Islet precursor cell (in vitro differentiated cells): ENCODE data around the gene COPS8.

Experiments used
- DNase-seq: peaks from one replicate; pipeline ENCODE4 v3.0.0-alpha.2; 2018

Gene COPS8

DNA sequence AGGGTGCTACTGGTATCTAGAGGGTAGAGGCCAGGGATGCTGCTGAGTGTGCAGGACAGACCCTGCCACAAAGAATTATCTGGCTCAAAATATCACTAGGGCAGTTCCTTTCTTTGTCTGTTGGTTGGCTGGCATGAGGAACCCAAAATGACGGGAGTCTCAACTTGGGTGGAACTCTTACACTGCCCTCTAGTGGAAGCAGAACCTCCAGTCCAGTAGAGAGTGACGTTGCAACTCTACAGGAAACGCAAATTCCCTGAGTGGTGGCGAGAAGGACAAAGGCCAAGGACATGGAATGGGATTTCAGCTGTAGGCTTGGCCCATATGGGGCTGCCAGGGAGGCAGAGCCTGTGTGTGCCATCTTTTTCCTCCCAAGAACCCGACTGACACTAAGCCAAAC lies 47.1 kb downstream of the COPS8 start:
- no peak for DNase-seq

DNA sequence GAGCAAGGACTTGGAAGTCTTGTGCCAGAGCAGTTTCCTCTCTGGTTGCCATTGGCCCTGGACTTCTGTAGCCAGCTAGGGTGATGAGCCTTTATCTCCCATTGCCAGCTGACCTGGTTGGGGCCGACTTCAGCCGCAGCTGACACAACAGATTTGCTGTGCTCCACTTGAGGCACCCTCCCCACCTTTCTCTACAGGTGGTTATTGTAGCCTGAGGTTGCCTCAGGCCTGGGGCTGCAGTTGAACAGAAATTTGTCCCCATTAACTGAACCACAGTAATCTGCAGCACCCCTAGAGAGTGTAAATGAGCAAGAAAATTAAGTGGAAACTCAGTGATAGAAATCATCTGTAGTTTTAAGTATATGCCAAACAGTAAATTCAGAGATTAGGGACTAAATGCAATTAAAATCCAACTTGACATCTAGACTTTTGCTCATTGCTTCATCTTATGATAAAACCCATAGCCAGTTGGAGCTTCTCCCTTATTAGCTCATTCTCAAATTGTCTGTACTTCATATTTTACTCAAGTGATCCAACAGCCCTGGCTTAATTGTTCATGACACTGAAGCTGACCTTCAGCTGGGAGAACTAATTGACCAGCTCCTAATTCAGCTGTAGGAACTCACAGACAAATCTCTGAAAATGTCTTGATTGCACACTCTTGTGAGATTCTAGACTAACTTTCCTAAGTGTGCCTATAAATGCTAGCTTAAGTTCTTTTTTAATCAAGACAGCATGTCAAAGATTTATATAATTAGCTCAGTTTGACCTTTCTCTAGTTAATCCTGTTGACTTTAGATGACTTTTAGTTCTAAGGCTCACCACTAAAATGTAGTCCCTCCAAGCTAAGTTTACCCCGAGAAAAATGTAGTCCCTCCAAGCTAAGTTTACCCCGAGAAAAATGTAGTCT lies 48.9 kb downstream of the COPS8 start:
- no peak for DNase-seq

GRCh38 chr2:237136824-237137223 lies 51.1 kb downstream of the COPS8 start:
- no peak for DNase-seq

- DNase-seq: peak; percentile 39
Observed at GRCh38 chr2:237137626-237138323, 52.1 kb downstream of the COPS8 start.

DNA sequence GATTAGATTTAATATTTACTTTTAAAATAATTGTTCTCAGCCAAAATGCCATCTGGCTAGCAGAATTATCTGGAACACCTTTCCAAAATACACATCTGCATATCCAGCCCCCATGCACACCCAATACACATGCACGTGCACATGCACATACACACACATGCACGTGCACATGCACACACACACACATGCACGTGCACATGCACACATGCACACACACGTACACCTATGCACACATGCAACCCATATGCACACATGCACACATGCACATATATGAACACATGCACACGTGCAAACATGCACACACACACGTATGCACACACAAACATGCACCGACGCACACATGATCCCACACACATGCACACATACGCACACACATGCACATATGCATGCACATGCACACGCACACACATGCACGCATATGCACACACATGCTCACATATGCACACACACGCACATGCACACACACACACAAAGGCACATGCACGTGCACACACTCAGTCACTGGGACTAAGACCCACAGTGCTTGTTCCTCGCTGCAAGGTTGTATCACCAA lies 53.5 kb downstream of the COPS8 start:
- peak; percentile 16 for DNase-seq

DNA sequence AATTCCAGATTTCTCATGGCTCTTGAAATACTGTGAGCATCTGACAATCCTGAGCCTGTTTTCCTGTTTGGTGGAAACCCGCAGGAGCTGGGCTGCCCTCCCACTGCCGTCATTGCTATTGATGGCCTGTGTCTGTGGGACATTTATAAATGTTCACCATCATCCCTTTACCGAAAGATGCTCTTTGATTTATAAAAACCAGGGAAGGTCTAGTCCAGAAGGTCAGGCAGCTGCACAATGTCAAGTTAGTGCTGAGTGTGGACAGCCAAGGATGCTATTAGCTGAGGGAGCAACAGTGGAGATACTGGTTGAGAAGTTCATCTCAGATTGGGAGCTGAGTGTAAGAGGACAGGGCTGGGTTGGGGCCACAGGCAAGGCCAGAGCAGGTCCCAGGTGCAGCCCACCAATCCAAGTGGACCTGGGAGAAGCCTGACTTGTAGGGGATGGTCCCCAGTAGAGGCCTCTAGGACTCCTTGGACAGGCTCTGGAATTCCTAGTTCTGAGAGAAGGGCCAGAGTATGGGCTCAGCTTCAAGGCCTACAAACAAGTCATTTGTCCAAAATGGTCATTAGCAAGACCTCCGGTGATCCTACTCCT lies 55.1 kb downstream of the COPS8 start:
- no peak for DNase-seq

DNA sequence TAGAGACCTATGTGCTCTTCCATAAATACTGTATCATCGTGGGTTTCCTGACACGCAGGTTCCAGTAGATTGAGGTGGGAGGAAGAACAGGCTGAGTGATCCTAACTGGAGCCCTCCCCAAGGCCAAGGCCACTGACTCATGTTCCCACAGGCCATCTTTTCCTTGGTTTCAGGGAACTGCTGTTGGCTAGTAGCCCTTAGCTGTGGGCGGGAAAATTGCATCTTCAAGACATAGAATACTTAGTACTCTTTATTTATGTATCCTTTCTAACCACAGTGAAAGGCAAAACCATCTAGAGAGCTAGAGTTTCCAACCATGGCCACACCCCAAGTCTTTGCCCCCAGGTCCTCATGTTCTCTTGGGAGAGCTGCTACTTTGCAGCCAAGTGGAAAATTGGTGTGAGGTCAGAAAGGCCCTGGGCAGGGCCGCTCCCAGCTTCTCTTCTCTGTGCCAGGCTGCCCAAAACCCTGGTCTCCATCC lies 55.9 kb downstream of the COPS8 start:
- peak; percentile 17 for DNase-seq

DNA sequence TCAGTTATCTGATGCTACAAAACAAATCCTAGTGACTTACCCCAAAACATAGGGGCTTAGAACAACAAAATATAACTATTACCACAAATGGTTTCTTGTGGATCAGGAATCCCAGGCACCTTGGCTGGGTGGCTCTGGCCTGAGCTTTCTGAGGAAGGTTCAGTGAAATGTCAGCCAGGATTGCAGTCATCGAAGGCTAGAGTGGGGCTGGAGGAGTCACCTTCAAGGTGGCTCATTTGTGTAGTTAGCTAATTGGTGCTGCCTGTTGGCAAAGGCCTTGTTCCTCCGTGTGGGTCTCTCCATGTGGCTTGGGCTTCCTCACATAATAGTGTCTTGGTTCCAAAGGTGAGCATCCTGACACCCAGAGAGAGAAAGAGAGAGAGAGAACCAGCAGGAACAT lies 57.4 kb downstream of the COPS8 start:
- DNase-seq: peak; percentile 23

GRCh38 chr2:237143676-237144440 lies 58.2 kb downstream of the COPS8 start:
- no peak for DNase-seq

DNA sequence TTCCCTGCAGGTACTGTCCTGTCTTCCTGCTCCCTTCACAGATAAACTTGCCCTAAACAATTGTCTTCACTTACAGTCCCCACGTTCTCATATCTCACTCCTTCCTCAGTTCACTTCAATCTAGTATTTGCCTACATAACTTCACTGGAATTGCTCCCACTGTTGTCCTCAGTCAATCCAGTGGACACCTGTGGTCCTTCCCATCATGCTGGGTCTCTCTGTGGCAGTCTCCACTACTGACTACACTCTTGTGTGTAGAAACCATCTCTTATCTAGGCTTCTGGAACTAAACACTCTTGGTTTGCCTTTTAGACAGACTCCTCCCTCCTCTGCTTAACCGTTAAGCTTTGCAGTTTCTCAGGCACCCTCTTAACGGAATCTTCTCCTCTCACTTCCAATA lies 58.8 kb downstream of the COPS8 start:
- DNase-seq: no peak

GRCh38 chr2:237147317-237147716 lies 61.6 kb downstream of the COPS8 start:
- DNase-seq: no peak

- DNase-seq: no peak
Observed at GRCh38 chr2:237148624-237149023, 62.9 kb downstream of the COPS8 start.

GRCh38 chr2:237149425-237149824 lies 63.7 kb downstream of the COPS8 start:
- no peak for DNase-seq
